ENCODE results near the gene TIFAB.
A peak's percentile ranks its signal among the peaks of the same experiment; 100 is the strongest.

The TIFAB gene

GRCh38 chr5:135425641-135426040, 26.5 kb downstream of the TIFAB start:
- no peak for DNase-seq (ENCODE audit: low read depth)

DNA sequence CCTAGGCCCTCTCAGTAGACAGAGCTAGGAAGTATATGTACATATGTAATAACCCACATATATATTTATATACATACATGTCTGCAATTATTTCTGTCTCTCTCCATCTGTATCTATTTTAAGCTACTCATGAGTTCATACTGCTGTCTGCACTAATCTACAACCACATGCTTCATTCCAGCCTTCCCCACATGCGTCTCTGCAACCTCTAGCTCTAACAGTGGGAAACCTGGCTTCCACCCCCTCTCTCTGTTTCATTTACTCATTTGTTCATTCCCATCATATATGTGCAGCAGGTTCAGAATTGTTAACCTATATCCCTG, 28.3 kb downstream of the TIFAB start:
- no peak for DNase-seq (ENCODE audit: low read depth)

DNA sequence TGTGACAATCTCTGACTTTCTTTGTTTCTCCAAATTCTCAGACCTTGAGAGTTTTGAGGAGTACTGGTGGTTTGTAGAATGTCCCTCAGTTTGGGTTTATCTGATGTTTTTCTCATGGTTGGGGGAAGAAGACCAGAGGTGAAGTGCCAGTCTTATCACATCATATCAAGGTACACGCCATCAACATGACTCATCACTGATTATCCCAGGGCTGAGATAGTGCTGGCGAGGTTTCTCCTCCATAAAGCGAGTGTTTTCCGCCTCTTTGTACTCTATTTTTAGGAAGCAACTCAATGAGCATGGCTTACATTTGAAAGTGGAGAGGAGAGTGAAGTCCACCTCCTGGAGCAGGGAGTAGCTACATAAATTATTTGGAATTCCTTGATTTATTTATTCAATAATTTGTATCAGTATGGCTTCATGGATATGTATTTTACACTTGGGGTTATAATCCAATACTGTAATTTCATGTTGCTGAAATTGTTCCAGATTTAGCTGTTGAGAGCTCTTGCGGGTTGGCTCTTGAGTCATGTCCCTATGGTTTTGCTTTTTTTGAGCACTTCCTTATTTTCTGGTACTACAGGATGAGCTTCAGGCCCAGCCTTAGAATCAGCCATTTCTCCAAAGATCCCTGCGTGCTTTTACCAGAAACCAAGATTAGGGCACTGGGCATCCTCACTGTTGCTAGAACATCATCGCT, 28.9 kb downstream of the TIFAB start:
- no peak for DNase-seq (ENCODE audit: low read depth)

GRCh38 chr5:135422419-135422818, 29.7 kb downstream of the TIFAB start:
- no peak for DNase-seq (ENCODE audit: low read depth)

- DNase-seq (ENCODE audit: low read depth): no peak
Observed at GRCh38 chr5:135417083-135417482, 35.1 kb downstream of the TIFAB start.

DNA sequence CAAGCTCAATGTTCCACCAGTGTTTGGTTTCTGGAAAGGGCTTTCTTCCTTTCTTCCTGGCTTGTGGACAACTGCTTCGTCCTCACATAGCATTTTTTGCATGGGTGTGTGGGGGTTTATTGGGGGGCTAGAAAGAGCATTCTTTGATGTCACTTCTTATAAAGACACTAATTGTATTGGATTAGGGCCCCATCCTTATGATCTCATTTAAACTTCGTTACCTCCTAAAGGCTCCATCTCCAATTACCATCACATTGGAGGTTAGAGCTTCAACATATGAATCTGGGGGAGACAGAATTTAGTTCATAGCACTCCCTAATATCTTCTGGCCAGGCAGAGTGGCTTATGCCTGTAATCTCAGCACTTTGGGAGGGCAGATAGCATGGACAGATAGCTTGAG, 47.1 kb downstream of the TIFAB start:
- DNase-seq (ENCODE audit: low read depth): no peak

GRCh38 chr5:135402031-135402430, 50.1 kb downstream of the TIFAB start:
- no peak for DNase-seq (ENCODE audit: low read depth)

- no peak for DNase-seq (ENCODE audit: low read depth)
Observed at GRCh38 chr5:135400866-135401265, 51.3 kb downstream of the TIFAB start.

GRCh38 chr5:135399794-135400542, 52.2 kb downstream of the TIFAB start:
- DNase-seq (ENCODE audit: low read depth): no peak

DNA sequence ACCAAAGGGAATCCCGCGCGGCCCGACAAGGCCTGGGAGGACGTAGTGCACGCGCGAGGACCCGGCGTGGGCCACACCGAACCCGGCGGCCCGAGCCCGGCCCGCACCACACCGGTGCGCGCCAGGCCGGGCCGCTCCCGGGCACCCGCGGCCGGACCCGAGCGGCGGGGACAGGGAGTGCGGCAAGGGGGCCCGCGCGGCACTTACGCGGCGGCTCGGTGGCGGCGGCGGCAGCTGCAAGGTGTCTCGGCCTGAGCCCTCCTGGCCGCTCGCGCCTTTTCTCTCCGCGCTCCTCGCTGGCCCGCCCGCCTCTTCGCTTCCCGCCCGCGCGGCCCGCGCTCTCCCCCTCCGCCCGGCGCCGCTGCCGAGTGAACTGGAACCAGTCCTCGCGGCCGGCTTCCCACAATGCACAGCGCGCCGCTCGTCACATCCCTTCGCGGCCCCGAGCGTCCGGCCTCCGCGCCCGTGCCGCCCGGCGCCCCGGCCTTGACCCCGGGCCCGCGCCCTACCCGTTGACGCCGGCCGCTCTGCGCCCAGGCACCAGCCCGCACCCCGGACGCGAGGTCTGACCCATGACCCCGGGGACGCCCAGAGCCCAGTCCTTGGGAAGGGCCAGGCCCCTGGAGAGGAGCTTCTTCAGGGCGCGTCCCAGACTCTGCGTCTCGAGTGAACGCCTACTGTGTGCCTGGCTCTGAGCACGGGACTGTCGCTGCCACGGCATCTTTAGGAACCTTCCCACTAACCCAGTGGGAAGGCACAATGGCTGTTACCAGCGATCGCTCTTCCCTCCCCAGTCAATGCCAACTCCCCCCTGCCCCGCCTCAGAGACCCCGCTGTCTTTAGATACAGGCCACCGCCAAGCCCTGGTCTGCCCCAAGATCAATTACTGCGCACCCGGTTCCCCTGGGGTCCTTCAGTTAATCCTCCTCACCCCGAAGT, 53.0 kb downstream of the TIFAB start, which contains the start of gene MACROH2A1:
MACROH2A1 (minus strand) TSS at position 377 of the 939 bp plus-strand sequence. CDS start 10,138 bp downstream, outside the sequence.
- peak; percentile 91 for DNase-seq (ENCODE audit: low read depth)

- DNase-seq (ENCODE audit: low read depth): peak; percentile 55
Observed at GRCh38 chr5:135398160-135398854, 53.8 kb downstream of the TIFAB start.

Data from ELR (cell line).